Omental fat pad (tissue), 4 donors: ENCODE data around the gene DENND1A. TPM values are rescaled to one million over a fixed set of nuclear protein-coding genes. Genes with fewer than 3 reads are reported as not detected.

Source experiments
- ATAC-seq: fragments of 150-250 bp; one replicate; pipeline ENCODE4 v1.9.1; 2016; ENCODE audit warnings: mild to moderate bottlenecking, moderate library complexity; ENCODE audit not compliant: low FRiP score
- DNase-seq: peaks from one replicate; pipeline ENCODE4 v3.0.0-alpha.2; 2019; ENCODE audit warnings: low spot score
- total RNA-seq, 4 donors: library from RNA; depleted of rRNA; stranded (reverse); fragments of >200 nt; gene quantifications; one replicate each; pipeline ENCODE4 v1.1.0, GENCODE V29; 2016
- TF ChIP-seq, protein P1 (sequence below), 3 donors: fragments of 450-650 bp; IDR thresholded peaks; one replicate each; pipeline ENCODE4 v1.5.1; 2016 to 2017; ENCODE audit warnings: antibody characterized with exemption in 3 of 3, mild to moderate bottlenecking in 3 of 3, moderate library complexity in 2 of 3

DENND1A gene
- total RNA-seq, 4 donors from 2014 or later = 15.2 to 22.8 (median 20.7) TPM

DNA sequence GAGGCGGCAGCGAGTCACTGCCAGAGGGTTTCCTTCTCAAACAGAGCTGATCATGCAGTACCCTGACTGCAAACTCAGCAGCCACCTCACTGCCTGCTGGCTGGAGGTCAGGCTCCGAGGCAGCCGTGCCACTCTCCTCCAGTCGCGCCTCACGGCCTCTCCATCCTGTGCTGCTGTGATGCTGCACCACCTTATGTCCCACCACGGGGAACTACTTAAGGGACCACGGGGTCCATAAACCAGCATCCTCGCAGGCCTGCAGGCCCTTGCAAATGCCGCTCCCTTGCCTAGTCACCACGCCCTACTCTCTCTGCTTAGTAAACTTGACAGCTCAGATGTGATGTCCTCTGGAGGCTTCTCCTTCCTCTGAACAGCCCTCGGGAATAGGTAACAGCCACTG, 474.7 kb downstream of the DENND1A start:
- DNase-seq = no peak
- ATAC-seq = no peak
- TF ChIP-seq, protein P1, sequence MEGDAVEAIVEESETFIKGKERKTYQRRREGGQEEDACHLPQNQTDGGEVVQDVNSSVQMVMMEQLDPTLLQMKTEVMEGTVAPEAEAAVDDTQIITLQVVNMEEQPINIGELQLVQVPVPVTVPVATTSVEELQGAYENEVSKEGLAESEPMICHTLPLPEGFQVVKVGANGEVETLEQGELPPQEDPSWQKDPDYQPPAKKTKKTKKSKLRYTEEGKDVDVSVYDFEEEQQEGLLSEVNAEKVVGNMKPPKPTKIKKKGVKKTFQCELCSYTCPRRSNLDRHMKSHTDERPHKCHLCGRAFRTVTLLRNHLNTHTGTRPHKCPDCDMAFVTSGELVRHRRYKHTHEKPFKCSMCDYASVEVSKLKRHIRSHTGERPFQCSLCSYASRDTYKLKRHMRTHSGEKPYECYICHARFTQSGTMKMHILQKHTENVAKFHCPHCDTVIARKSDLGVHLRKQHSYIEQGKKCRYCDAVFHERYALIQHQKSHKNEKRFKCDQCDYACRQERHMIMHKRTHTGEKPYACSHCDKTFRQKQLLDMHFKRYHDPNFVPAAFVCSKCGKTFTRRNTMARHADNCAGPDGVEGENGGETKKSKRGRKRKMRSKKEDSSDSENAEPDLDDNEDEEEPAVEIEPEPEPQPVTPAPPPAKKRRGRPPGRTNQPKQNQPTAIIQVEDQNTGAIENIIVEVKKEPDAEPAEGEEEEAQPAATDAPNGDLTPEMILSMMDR (IDR thresholded peaks at IDR 0.05) = no peak

DNA sequence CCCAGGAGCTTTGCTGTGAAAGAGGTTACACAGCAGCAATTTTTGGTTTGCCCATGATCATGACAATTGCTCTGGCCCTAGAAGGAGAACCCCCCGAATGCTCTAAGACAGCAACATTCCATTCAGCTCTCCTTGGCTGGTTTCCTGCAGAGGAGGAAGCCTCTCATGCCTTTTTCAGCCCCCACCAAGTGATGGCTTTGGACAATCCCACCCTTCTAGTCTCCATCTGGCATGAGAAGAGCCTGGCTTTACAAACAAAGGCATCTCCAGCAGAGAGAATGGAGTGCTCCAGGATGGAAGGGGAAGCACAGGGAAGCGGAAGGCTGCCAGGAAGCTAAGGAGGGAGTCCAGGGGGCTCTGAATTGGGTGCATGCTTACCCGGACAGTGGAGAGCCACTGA, 475.6 kb downstream of the DENND1A start:
- no peak for ATAC-seq
- TF ChIP-seq, protein P1 (IDR thresholded peaks at IDR 0.05) = no peak
- DNase-seq = no peak

DNA sequence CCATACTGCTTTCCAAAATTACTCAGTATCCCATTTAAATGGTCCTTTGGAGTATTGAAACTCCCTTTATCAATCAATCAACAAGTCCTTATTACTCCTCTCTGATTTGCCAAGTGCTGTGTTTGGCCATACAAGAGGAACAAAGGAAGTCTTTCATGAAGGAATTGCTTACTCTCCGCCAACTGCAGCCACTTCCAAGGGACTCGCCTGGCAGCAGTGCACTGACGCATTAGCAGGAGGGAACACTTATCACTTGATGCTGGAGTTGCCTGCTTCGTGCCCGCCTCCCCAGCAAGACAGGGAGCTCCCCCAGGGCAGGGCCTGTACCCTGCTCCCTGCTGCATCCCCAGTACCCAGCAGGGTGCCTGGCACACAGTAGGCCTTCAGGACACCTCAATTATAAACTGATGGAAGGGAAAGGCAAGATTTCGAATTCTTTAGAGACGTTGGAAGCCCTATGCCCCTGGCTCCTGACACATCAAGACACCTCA, 476.1 kb downstream of the DENND1A start:
- DNase-seq = no peak
- TF ChIP-seq, protein P1 (IDR thresholded peaks at IDR 0.05) = no peak
- no peak for ATAC-seq

DNA sequence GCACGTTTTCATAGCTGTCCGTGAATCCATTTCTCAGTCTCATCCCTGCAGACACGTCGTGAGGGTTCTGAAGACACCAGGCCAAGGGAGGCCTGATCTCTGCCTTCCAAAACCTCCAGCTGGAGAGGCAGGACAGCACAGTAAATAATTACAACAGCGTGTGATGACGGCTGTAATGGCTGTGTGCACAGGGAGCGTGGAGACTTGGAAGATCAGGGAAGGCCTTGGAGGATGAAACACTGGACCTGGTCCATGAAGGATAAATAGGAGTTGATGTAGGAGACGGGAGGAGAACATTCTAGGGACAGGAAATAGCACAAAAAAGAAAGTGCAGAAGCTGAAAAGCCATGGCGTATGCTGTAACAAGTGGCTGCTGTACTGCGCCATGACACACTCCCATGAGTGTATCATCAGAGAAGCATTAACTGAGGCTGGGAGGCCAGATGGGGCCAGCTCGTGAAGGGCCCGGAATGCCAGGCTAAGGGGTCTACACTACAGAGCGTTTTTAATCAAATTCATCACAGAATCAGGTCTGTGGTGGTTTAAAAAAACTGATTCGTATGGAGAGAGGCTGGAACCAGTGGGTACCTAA, 476.8 kb downstream of the DENND1A start:
- ATAC-seq (no peak), DNase-seq (no peak)
- TF ChIP-seq, protein P1 (IDR thresholded peaks at IDR 0.05) = no peak

DNA sequence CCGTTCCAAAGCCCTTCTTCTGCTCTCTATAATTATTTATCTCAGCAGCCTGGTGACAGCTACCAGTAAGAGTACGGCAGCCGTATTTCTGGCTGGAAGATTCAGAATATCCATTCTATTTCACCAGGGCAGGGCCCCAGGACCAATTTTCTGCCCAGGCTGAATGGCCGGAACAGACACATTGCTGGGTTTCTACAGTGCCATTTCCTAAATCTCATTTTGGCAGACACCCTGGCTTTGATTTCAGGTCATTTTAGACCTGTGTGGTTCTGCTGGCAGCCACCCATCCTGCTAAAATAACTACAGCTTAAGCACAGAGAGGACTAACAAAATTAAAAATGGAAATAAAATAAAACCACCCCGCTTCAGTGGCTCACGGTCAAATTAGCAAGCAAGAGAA, 478.9 kb downstream of the DENND1A start:
- no peak for DNase-seq
- TF ChIP-seq, protein P1 (IDR thresholded peaks at IDR 0.05) = no peak
- no peak for ATAC-seq

DNA sequence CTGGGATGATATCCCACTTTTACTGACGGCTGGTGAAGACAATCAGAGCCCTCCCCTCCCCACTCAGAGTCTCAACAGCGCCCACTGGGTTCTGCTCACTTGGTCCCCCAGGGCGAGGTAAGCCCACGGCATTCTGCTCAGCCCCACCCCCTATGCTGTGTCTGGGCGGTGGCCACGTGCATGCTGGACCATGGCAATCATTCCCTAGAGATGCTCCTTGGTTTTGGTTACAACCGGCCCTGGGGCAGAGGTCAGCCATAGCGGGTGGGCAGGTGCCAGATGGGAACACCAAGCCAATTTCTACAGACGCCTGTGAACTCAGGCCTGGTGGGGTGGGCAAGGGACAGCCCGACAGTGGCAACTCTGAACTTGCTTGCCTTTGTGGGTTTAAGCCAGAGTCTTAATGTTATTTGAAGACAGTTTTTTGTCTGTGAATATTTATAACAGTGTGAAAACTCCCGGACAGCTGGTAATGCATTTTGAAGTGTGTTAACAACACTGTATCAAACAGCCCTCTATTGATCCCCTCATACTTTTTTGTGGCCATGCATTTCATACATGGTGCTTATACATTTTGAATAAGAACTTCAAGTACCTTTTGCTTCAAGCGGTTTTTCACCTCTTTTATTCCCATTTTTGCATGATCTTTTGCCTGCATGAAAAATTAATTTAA, 479.7 kb downstream of the DENND1A start:
- ATAC-seq (no peak), DNase-seq (no peak)
- TF ChIP-seq, protein P1 (IDR thresholded peaks at IDR 0.05) = no peak
